ENCODE data around the gene PMEPA1. TPM values are rescaled to one million over a fixed set of nuclear protein-coding genes. Genes with fewer than 3 reads are reported as not detected.

Gene PMEPA1
- total RNA-seq, 2 experiments from 2014 or later: 15.7 to 18.0 TPM

DNA sequence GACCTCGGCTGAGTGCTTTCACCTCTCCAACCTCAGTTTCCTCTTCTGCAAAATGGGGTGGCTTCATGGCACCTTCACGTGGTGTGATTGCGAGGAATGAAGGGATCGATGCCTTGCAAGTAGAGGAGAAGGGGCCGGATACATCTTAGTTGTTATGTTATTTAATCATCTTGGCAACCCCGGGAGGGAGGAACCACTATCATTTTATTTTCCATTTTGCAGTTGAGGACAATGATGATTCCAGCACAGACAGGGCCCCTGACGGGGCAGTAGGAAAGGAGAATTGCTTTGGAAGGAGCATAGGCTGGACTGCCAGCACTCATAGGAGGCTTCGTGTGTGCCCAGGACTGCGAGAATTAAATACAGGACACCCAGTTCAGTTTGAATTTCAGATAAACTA lies 2.5 kb upstream of the PMEPA1 start:
- no peaks in the 10 kb centered on the region for H3K9me3 ChIP-seq (ENCODE audit: control insufficient read depth in 1 of 2, insufficient read depth in 1 of 2, low read length in 2 of 2)
- Mint-ChIP-seq H3K27me3 (no peaks in the 10 kb centered on the region), H3K4me3 (peak overlapping the region; percentile 34), H3K4me1 (ENCODE audit: low read depth) (peaks cover 44% of the 10 kb centered on the region), H3K9me3 (no peaks in the 10 kb centered on the region), H3K36me3 (ENCODE audit: low read depth) (peaks cover 9% of the 10 kb centered on the region), H3K27ac (peak overlapping the region; percentile 95)
- no peaks in the 10 kb centered on the region for H3K36me3 ChIP-seq (ENCODE audit: insufficient read depth, low read length)
- POLR2A ChIA-PET: no interaction called here
- CTCF ChIA-PET: no interaction called here
- H3K4me1 ChIP-seq (ENCODE audit: insufficient read depth, low read length): peaks cover 32% of the 10 kb centered on the region
- no peak overlapping the region for H3K27ac ChIP-seq (ENCODE audit: low read depth in 1 of 2, low read length in 2 of 2)
- H3K4me3 ChIP-seq (ENCODE audit: low read length): no peak overlapping the region
- DNase-seq: no peak
- TF ChIP-seq, protein P1, sequence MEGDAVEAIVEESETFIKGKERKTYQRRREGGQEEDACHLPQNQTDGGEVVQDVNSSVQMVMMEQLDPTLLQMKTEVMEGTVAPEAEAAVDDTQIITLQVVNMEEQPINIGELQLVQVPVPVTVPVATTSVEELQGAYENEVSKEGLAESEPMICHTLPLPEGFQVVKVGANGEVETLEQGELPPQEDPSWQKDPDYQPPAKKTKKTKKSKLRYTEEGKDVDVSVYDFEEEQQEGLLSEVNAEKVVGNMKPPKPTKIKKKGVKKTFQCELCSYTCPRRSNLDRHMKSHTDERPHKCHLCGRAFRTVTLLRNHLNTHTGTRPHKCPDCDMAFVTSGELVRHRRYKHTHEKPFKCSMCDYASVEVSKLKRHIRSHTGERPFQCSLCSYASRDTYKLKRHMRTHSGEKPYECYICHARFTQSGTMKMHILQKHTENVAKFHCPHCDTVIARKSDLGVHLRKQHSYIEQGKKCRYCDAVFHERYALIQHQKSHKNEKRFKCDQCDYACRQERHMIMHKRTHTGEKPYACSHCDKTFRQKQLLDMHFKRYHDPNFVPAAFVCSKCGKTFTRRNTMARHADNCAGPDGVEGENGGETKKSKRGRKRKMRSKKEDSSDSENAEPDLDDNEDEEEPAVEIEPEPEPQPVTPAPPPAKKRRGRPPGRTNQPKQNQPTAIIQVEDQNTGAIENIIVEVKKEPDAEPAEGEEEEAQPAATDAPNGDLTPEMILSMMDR (IDR thresholded peaks at IDR 0.05): no peak
- peaks cover 0 to 3% of the 10 kb centered on the region in 2 experiments for H3K27me3 ChIP-seq (ENCODE audit: control insufficient read depth in 1 of 2, insufficient read depth in 2 of 2, low read length in 2 of 2)
- intact Hi-C loops (cut with DNase I, micrococcal nuclease): loop anchor here (5.0 to 10.0 kb wide), 5 partner anchors 315 to 1550 kb away; partner anchors contain the start of genes RBM38 (in 1 of the 2), STX16 (in 1 of the 2) and VAPB (in 1 of the 2)
- ATAC-seq (ENCODE audit: poor library complexity): no peak

DNA sequence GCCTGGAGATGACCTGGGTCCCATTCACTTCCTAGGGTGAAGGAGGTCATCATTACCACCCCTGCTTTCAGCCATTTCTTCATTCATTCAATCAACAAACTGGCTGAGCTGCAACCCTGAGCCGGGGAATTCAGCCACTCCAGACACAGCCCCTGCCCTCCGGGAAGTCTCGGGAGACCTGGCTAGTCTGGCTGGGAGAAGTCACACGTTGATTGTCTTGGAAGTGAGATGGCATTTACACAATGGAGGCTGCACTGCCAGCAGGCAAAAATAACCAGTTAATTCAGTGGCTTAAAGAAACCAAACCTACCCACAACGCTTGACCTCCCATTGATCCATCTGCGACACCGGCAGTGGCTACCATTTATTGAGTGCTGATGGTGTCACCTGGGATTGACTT lies 2.0 kb upstream of the PMEPA1 start:
- peaks cover 49% of the 10 kb centered on the region for H3K4me1 Mint-ChIP-seq (ENCODE audit: low read depth)

DNA sequence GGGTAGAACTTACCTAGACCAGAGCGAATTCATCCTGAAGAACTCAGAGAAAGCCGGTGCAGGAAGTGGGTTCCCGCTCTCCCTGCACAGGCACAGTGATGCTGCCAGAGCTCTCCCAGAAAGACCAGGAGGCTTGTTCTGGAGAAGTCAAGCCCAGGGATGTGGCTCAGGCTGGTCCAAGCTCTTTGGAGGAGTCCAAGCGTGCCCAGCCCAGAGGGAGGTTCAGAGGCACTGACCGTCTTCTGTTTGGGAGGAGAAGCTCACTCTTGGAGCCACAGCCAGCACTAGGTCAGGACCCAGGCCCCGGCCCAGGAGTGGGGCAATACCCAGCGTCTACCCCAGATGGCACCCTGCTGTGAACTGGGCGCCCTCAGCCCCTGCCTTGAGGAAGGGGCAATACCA lies 1.5 kb upstream of the PMEPA1 start:
- peaks cover 9% of the 10 kb centered on the region for H3K36me3 Mint-ChIP-seq (ENCODE audit: low read depth)
- ChIA-PET CTCF (interaction anchor here (0.7 to 1.0 kb wide), 2 partner anchors 30 to 65 kb away, joined by 3 read pairs; no protein-coding TSS in a partner anchor), POLR2A (interaction anchor here (0.9 to 2.3 kb wide), 7 partner anchors 13 to 1178 kb away, joined by 3 to 29 read pairs (median 7); partner anchors contain the start of gene ZBP1)
- DNase-seq (no peak), ATAC-seq (ENCODE audit: poor library complexity) (no peak)
- H3K4me1 Mint-ChIP-seq (ENCODE audit: low read depth): peaks cover 50% of the 10 kb centered on the region
- intact Hi-C loops (cut with DNase I, micrococcal nuclease): loop anchor here (5.0 to 10.0 kb wide), 5 partner anchors 314 to 1551 kb away; partner anchors contain the start of genes RBM38 (in 1 of the 2), STX16 (in 1 of the 2) and VAPB (in 1 of the 2)
- Histone ChIP-seq H3K4me1 (ENCODE audit: insufficient read depth, low read length) (peaks cover 32% of the 10 kb centered on the region), H3K27me3 (ENCODE audit: control insufficient read depth in 1 of 2, insufficient read depth in 2 of 2, low read length in 2 of 2) (peaks cover 0 to 3% of the 10 kb centered on the region in 2 experiments), H3K27ac (ENCODE audit: low read depth in 1 of 2, low read length in 2 of 2) (peak overlapping the region in 1 of 2 donors; percentile 84), H3K36me3 (ENCODE audit: insufficient read depth, low read length) (no peaks in the 10 kb centered on the region), H3K4me3 (ENCODE audit: low read length) (peak overlapping the region; percentile 87), H3K9me3 (ENCODE audit: control insufficient read depth in 1 of 2, insufficient read depth in 1 of 2, low read length in 2 of 2) (no peaks in the 10 kb centered on the region)
- no peaks in the 10 kb centered on the region for H3K9me3 Mint-ChIP-seq
- H3K4me3 Mint-ChIP-seq: peak overlapping the region; percentile 97
- TF ChIP-seq, protein P1 (IDR thresholded peaks at IDR 0.05): no peak
- no peaks in the 10 kb centered on the region for H3K27me3 Mint-ChIP-seq
- H3K27ac Mint-ChIP-seq: peak overlapping the region; percentile 95

More for the DNA sequence above, 2.0 kb upstream of the PMEPA1 start:
- Histone ChIP-seq H3K9me3 (ENCODE audit: control insufficient read depth in 1 of 2, insufficient read depth in 1 of 2, low read length in 2 of 2) (no peaks in the 10 kb centered on the region), H3K36me3 (ENCODE audit: insufficient read depth, low read length) (no peaks in the 10 kb centered on the region), H3K27ac (ENCODE audit: low read depth in 1 of 2, low read length in 2 of 2) (no peak overlapping the region), H3K4me3 (ENCODE audit: low read length) (no peak overlapping the region), H3K27me3 (ENCODE audit: control insufficient read depth in 1 of 2, insufficient read depth in 2 of 2, low read length in 2 of 2) (peaks cover 0 to 3% of the 10 kb centered on the region in 2 experiments), H3K4me1 (ENCODE audit: insufficient read depth, low read length) (peaks cover 32% of the 10 kb centered on the region)
- ATAC-seq (ENCODE audit: poor library complexity) (no peak), DNase-seq (no peak)
- CTCF ChIA-PET: interaction anchor here (0.7 kb wide), 1 partner anchor 64 kb away, joined by 3 read pairs; no protein-coding TSS in a partner anchor
- TF ChIP-seq, protein P1 (IDR thresholded peaks at IDR 0.05): no peak
- Mint-ChIP-seq H3K4me3 (peak overlapping the region; percentile 97), H3K36me3 (ENCODE audit: low read depth) (peaks cover 9% of the 10 kb centered on the region), H3K9me3 (no peaks in the 10 kb centered on the region), H3K27ac (peak overlapping the region; percentile 95), H3K27me3 (no peaks in the 10 kb centered on the region)
- POLR2A ChIA-PET: interaction anchor here (1.6 kb wide), 1 partner anchor 93 kb away, joined by 7 read pairs; no protein-coding TSS in a partner anchor
- intact Hi-C loops (cut with DNase I, micrococcal nuclease): loop anchor here (5.0 to 10.0 kb wide), 5 partner anchors 315 to 1550 kb away; partner anchors contain the start of genes RBM38 (in 1 of the 2), STX16 (in 1 of the 2) and VAPB (in 1 of the 2)

All from CD4-positive, alpha-beta T cell (primary cell).